T-cell (primary cell): Measurements from ENCODE around the gene FOXP3. TPM values are rescaled to one million over a fixed set of nuclear protein-coding genes. Genes with fewer than 3 reads are reported as not detected.
"Not testable (repeated sequence)": the region's sequence is repeated elsewhere in the genome, so short reads cannot be mapped to it uniquely, and the experiment has no call there.

ENCODE experiments used
- ATAC-seq, 4 experiments: fragments of 200-7000 bp in 3 of 4; fragments of 150-1000 bp in 1 of 4; cut with Tn5 transposase; replicated peaks in 1 of 4; 1 replicate in 3 of 4; 2 replicates in 1 of 4; pipeline ENCODE4 v1.10.0; 2021; ENCODE audit warnings: moderate library complexity in 3 of 4, mild to moderate bottlenecking in 2 of 4, moderate number of reproducible peaks in 1 of 4
- CTCF ChIA-PET, 2 donors: fragments of 300-600 bp; sonication (Branson Sonifier 250); formaldehyde crosslinking; loops; one replicate each; lab custom pipeline; 2022; ENCODE audit warnings: antibody characterized with exemption in 2 of 2; lab: Charles Lee
- POLR2A ChIA-PET, 2 donors: fragments of 300-600 bp; sonication (Branson Sonifier 250); formaldehyde crosslinking; loops; one replicate each; lab custom pipeline; 2022; ENCODE audit warnings: antibody characterized with exemption in 2 of 2; lab: Charles Lee
- DNase-seq, 35 experiments: peaks; one replicate each; pipeline versions ENCODE4 v3.0.0 to v3.0.0-alpha.2; 2013 to 2023
- H3K27ac ChIP-seq: one replicate; pipeline ENCODE4 v1.5.1; 2013; ENCODE audit warnings: low read length
- H3K27me3 ChIP-seq, 2 experiments: replicated peaks in 1 of 2; 1 replicate in 1 of 2; 2 replicates in 1 of 2; pipeline versions ENCODE4 v1.6.1 to v1.7.0; 2013; ENCODE audit warnings: low read length in 1 of 2, mixed read lengths in 1 of 2; ENCODE audit not compliant: control insufficient read depth in 2 of 2, insufficient read depth in 2 of 2; ENCODE audit errors: extremely low read depth in 1 of 2
- H3K36me3 ChIP-seq, 2 donors: 1 replicate in 1 of 2; 2 replicates in 1 of 2; pipeline versions ENCODE4 v1.6.1 to v1.7.0; 2013; ENCODE audit warnings: low read length in 1 of 2; ENCODE audit not compliant: control insufficient read depth in 2 of 2, insufficient read depth in 1 of 2; ENCODE audit errors: extremely low read depth in 1 of 2
- H3K4me1 ChIP-seq, 2 experiments: 1 replicate in 1 of 2; 2 replicates in 1 of 2; pipeline versions ENCODE4 v1.6.1 to v1.7.0; 2013; ENCODE audit warnings: low read length in 2 of 2, mixed read lengths in 1 of 2; ENCODE audit not compliant: insufficient read depth in 2 of 2, control insufficient read depth in 1 of 2; ENCODE audit errors: extremely low read depth in 1 of 2
- H3K4me3 ChIP-seq, 2 donors: 1 replicate in 1 of 2; 2 replicates in 1 of 2; pipeline versions ENCODE4 v1.5.1 to v1.7.0; 2013; ENCODE audit warnings: mild to moderate bottlenecking in 2 of 2, low read length in 1 of 2, moderate library complexity in 1 of 2; ENCODE audit not compliant: control insufficient read depth in 1 of 2; ENCODE audit errors: extremely low read depth in 1 of 2
- H3K9me3 ChIP-seq: 2 replicates; pipeline ENCODE4 v1.7.0; 2013
- H3K27ac Mint-ChIP-seq, 2 donors: one replicate each; pipeline ENCODE4 v1.8.0; 2020 to 2021; ENCODE audit warnings: mild to moderate bottlenecking in 2 of 2, mixed read lengths in 2 of 2
- H3K27me3 Mint-ChIP-seq, 2 donors: one replicate each; pipeline ENCODE4 v1.8.0; 2021 to 2022; ENCODE audit warnings: mixed read lengths in 2 of 2
- H3K36me3 Mint-ChIP-seq: one replicate; pipeline ENCODE4 v1.8.0; 2021; ENCODE audit warnings: mixed read lengths
- H3K4me1 Mint-ChIP-seq, 3 donors: one replicate each; pipeline ENCODE4 v1.8.0; 2020 to 2022; ENCODE audit warnings: mixed read lengths in 3 of 3, mild to moderate bottlenecking in 1 of 3
- H3K4me3 Mint-ChIP-seq, 3 donors: one replicate each; pipeline ENCODE4 v1.8.0; 2020 to 2022; ENCODE audit warnings: mild to moderate bottlenecking in 3 of 3, mixed read lengths in 3 of 3, moderate library complexity in 3 of 3
- H3K9me3 Mint-ChIP-seq, 3 donors: one replicate each; pipeline ENCODE4 v1.8.0; 2020 to 2022; ENCODE audit warnings: mixed read lengths in 3 of 3
- WGBS: methylation state at CpG from one replicate; pipeline ENCODE4 v1.1.5; 2013; ENCODE audit warnings: missing lambda C conversion rate; ENCODE audit not compliant: insufficient coverage; 5-methylcytosine and 5-hydroxymethylcytosine counted together
- total RNA-seq, 35 experiments: library from RNA in 6 of 35; stranded (reverse) in 6 of 35; fragments of 120-200 nt in 1 of 35; gene quantifications; one replicate each; pipeline versions ENCODE4 v1.2.1 to v1.2.4 and lab custom pipeline; 2013 to 2026

Gene FOXP3
- total RNA-seq, 5 donors from 2014 or later (not counting 1 experiment from before 2014, with no cell fraction given) = 9.0 to 30.1 (median 21.7) TPM

DNA sequence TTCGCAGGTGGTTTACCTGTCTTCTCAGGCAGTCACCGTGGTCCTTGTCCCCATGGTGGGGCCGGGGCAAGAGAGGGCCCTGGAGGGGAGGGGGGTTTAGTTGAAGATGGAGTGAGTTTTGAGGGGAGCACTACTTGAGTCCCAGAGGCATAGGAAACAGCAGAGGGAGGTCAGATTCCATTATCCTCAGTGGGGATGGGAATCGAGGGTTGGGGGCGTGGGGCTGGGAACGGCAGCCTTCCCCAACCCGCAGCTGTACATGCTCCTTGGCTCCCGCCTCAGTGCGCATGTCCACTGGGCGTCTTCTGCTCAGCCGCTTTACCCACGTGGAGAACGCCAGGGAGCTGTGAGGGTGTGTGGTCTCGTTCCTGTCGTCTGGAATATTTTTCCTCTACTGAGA, 38.8 kb upstream of the FOXP3 start, which contains the start of gene GAGE10:
TSS of gene GAGE10 (plus strand) at position 301 of the 400 bp plus-strand sequence. CDS start 1,214 bp downstream, outside the sequence.
- Histone ChIP-seq H3K27ac (no peak within 1 kb of the TSS), H3K27me3 (no peaks in the 10 kb centered on the region), H3K4me1 (peaks cover 0 to 3% of the 10 kb centered on the region in 2 experiments), H3K9me3 (no peaks in the 10 kb centered on the region), H3K36me3 (no peaks in the 10 kb centered on the region), H3K4me3 (no peak within 1 kb of the TSS)
- Mint-ChIP-seq H3K36me3 (no peaks in the 10 kb centered on the region), H3K27ac (no peak within 1 kb of the TSS), H3K4me3 (no peak within 1 kb of the TSS), H3K27me3 (peaks cover 0 to 16% of the 10 kb centered on the region in 2 donors), H3K9me3 (no peaks in the 10 kb centered on the region), H3K4me1 (peaks cover 2 to 6% (median 5%) of the 10 kb centered on the region in 3 donors)
- WGBS = 84% methylated on average over 5 of the region's 15 CpGs
- DNase-seq = no peak
- ATAC-seq = no peak
- POLR2A ChIA-PET = no interaction called here
- CTCF ChIA-PET = no interaction called here

DNA sequence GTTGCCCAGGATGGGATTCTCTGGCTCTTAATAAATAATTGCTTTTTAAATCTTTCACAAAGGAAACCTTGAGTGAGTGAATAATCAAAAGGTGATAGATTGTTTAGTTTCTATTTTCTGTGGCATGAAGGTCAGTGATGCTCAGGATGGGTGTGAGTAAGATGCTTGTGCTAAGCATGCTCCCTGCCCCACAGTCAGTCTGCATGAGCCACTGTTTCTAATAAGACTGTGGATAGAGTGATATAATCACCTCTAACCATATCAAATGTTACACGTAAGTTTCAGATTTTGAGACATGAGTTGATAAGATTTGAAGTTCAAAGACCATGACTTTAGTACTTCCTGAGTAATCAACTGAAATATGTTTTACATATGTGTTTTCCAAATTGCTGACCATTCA, 36.2 kb upstream of the FOXP3 start:
- no peak overlapping the region for H3K4me3 ChIP-seq
- Mint-ChIP-seq H3K27me3 (peaks cover 0 to 25% of the 10 kb centered on the region in 2 donors), H3K4me3 (no peak overlapping the region), H3K4me1 (peaks cover 3 to 7% (median 7%) of the 10 kb centered on the region in 3 donors), H3K36me3 (no peaks in the 10 kb centered on the region), H3K27ac (no peak overlapping the region), H3K9me3 (no peaks in the 10 kb centered on the region)
- no peaks in the 10 kb centered on the region for H3K36me3 ChIP-seq
- no peaks in the 10 kb centered on the region for H3K9me3 ChIP-seq
- no peaks in the 10 kb centered on the region for H3K4me1 ChIP-seq
- no peaks in the 10 kb centered on the region for H3K27me3 ChIP-seq
- no peak overlapping the region for H3K27ac ChIP-seq
- CTCF ChIA-PET = no interaction called here
- ATAC-seq = no peak
- POLR2A ChIA-PET = interaction anchor here in 1 of 2 donors (0.6 kb wide), 1 partner anchor 89 kb away, joined by 3 read pairs; no protein-coding TSS in a partner anchor
- no CpG with 5 or more reads among the region's 1 CpG for WGBS
- no peak for DNase-seq

DNA sequence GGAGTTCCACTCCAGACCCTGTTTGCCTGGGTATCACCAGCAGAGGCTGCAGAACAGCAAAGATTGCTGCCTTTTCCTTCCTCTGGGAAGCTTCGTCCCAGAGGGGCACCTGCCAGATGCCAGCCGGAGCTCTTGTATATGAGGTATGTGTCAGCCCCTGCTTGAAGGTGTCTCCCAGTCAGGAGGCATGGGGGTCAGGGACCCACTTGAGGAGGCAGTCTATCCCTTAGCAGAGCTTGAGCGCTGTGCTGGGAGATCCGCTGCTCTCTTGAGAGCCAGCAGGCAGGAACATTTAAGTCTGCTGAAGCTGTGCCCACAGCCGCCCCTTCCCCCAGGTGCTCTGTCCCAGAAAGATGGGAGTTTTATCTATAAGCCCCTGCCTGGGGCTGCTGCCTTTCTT, 34.8 kb upstream of the FOXP3 start:
- DNase-seq, H3K4me1 ChIP-seq, ATAC-seq, H3K36me3 Mint-ChIP-seq, H3K36me3 ChIP-seq, POLR2A ChIA-PET, CTCF ChIA-PET, H3K27me3 ChIP-seq, H3K4me3 ChIP-seq, H3K27ac ChIP-seq, H3K9me3 ChIP-seq, H3K9me3 Mint-ChIP-seq, H3K27ac Mint-ChIP-seq, H3K4me3 Mint-ChIP-seq, H3K4me1 Mint-ChIP-seq: not testable (repeated sequence)
- WGBS = 100% methylated on average over 1 of the region's 5 CpGs
- H3K27me3 Mint-ChIP-seq = peaks cover 0 to 25% of the 10 kb centered on the region in 2 donors

DNA sequence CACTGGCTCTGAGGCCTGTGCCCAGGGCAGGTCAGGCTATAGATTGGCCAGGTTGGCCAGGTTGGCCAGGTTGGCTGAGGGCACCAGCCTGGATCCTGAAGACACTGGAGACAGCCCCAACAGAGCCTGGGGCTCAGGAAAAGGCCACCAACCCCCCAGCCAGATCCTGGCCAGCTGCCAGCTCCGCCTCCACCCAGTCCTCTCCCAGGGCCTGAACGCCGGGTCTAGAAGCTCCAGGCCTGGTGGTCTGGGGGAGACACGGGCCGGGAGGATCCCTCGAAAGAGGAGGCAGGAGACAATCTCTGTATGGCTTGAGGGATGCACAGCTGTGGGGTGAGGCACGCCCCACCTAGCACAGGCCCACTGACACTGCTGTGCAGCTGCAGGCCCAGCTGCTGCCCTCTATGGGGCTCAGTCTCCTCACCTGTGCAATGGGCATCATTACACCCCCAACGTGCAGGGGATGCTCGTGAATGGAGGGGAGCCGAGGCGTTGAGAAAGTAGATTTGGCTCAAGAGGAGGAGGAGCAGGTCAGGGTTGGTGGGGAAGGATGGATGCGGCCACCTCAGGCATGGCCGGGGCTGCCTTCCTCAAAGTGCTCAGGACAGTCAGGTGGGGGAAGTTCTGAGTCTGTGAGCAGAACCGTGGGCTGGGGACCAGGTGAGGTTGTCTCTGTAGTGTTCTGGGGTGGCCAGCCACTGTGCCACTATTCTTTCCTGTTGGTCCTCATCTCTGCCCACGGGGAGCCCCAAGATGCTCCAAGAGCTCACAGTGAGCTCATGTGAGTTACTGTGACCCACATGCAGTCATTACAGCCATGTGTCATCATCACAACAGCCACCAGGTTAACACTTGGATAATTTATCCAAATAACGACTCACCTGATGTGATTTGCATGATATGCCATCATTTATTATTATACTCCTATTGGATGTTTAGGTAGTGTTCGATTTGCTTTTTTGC, 28.2 kb upstream of the FOXP3 start:
- Histone ChIP-seq H3K9me3 (no peaks in the 10 kb centered on the region), H3K27ac (no peak overlapping the region), H3K4me1 (peaks cover 0 to 20% of the 10 kb centered on the region in 2 experiments), H3K27me3 (no peaks in the 10 kb centered on the region), H3K36me3 (no peaks in the 10 kb centered on the region), H3K4me3 (no peak overlapping the region)
- no peaks in the 10 kb centered on the region for H3K36me3 Mint-ChIP-seq
- H3K27me3 Mint-ChIP-seq = peaks cover 0 to 13% of the 10 kb centered on the region in 2 donors
- H3K4me3 Mint-ChIP-seq = peak overlapping the region in 1 of 3 donors; percentile 0
- no peaks in the 10 kb centered on the region for H3K9me3 Mint-ChIP-seq
- POLR2A ChIA-PET = no interaction called here
- 94% methylated on average over 3 of the region's 17 CpGs for WGBS
- peaks cover 31 to 47% (median 40%) of the 10 kb centered on the region in 3 donors for H3K4me1 Mint-ChIP-seq
- DNase-seq = no peak
- no peak for ATAC-seq
- peak overlapping the region in 1 of 2 donors; percentile 15 for H3K27ac Mint-ChIP-seq
- CTCF ChIA-PET = interaction anchor here (0.5 to 1.0 kb wide), 3 partner anchors 12 to 461 kb away, joined by 3 to 5 read pairs (median 4); no protein-coding TSS in a partner anchor

DNA sequence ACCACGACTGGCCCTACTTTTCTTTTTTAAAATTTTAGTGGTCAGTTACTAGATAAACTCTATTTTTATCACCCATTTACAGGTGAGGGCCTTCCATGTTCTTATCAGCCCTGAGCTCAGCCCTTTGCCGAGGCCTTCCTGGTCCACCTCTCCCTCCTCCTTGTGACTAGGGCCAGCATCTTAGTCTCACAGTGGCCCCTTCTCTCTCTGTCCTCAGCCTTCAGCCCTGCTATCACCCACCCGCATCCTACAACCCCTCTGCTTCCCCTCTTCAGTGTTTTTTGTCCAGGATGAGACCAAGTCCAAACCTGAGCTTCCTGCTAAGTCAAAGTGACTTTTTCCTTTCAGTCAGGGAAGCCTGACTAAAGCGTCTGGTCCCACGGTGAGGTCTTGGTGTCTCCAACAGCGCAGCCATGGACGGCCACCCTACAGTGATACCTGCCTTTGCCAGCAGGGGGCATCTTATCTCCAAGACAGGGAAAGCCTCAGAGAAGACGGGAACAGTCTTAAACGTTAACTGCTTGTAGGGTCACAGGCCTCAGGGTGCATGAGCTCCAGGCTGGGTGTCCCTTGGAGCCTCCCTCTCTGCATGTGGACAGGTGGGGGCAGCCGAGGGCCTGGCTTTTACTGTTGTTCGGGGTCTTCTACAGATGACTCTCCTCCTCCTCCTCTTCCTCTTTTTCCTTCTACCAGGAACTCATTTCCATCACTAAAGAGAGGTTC, 27.3 kb upstream of the FOXP3 start:
- H3K4me3 ChIP-seq = no peak overlapping the region
- no peak overlapping the region for H3K27ac ChIP-seq
- H3K36me3 Mint-ChIP-seq = no peaks in the 10 kb centered on the region
- H3K27me3 ChIP-seq = no peaks in the 10 kb centered on the region
- H3K36me3 ChIP-seq = no peaks in the 10 kb centered on the region
- peak; percentile 77 to 84 (median 80) for ATAC-seq
- H3K27me3 Mint-ChIP-seq = peaks cover 0 to 10% of the 10 kb centered on the region in 2 donors
- peaks cover 34 to 54% (median 47%) of the 10 kb centered on the region in 3 donors for H3K4me1 Mint-ChIP-seq
- H3K9me3 ChIP-seq = no peaks in the 10 kb centered on the region
- peak in 33 of 35 experiments; percentile 32 to 76 (median 59) for DNase-seq
- ChIA-PET POLR2A (no interaction called here), CTCF (interaction anchor here in 1 of 2 donors (1.2 kb wide), 1 partner anchor 101 kb away, joined by 3 read pairs; no protein-coding TSS in a partner anchor)
- WGBS = 42% methylated on average over 4 of the region's 11 CpGs
- H3K4me3 Mint-ChIP-seq = peak overlapping the region in 2 of 3 donors; percentile 0 to 28
- H3K4me1 ChIP-seq = peaks cover 0 to 24% of the 10 kb centered on the region in 2 experiments
- H3K27ac Mint-ChIP-seq = peak overlapping the region; percentile 79 to 87
- H3K9me3 Mint-ChIP-seq = no peaks in the 10 kb centered on the region

DNA sequence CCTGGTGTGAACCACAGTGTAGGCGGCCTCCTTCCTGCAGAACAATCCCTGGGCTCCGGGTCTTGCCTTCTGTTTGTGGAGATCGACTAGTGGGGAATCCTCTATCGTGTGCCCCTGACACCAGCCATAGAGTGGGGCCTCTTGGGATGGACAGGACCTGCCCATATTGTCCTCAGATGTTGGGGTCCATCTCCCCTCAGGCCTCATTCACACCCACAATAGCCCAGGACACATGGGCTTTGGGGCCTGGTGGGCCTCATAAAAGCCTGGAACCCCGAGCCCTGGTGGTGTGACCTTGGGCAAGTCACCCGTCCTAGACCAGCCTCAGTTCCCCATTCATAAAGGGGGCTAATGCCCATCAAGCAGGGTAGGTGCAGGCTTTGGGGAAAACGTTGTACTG, 25.7 kb upstream of the FOXP3 start:
- ATAC-seq (no peak), DNase-seq (no peak)
- POLR2A ChIA-PET = no interaction called here
- no peaks in the 10 kb centered on the region for H3K9me3 Mint-ChIP-seq
- Histone ChIP-seq H3K9me3 (no peaks in the 10 kb centered on the region), H3K27ac (no peak overlapping the region), H3K4me3 (no peak overlapping the region), H3K36me3 (peaks cover 2 to 4% of the 10 kb centered on the region in 2 donors), H3K4me1 (peaks cover 0 to 24% of the 10 kb centered on the region in 2 experiments), H3K27me3 (no peaks in the 10 kb centered on the region)
- peaks cover 31 to 48% (median 40%) of the 10 kb centered on the region in 3 donors for H3K4me1 Mint-ChIP-seq
- H3K4me3 Mint-ChIP-seq = no peak overlapping the region
- CTCF ChIA-PET = no interaction called here
- no peak overlapping the region for H3K27ac Mint-ChIP-seq
- H3K27me3 Mint-ChIP-seq = peaks cover 0 to 7% of the 10 kb centered on the region in 2 donors
- H3K36me3 Mint-ChIP-seq = no peaks in the 10 kb centered on the region
- 60% methylated on average over 1 of the region's 7 CpGs for WGBS
